ENCODE results near the gene C10orf105.

Gene C10orf105

DNA sequence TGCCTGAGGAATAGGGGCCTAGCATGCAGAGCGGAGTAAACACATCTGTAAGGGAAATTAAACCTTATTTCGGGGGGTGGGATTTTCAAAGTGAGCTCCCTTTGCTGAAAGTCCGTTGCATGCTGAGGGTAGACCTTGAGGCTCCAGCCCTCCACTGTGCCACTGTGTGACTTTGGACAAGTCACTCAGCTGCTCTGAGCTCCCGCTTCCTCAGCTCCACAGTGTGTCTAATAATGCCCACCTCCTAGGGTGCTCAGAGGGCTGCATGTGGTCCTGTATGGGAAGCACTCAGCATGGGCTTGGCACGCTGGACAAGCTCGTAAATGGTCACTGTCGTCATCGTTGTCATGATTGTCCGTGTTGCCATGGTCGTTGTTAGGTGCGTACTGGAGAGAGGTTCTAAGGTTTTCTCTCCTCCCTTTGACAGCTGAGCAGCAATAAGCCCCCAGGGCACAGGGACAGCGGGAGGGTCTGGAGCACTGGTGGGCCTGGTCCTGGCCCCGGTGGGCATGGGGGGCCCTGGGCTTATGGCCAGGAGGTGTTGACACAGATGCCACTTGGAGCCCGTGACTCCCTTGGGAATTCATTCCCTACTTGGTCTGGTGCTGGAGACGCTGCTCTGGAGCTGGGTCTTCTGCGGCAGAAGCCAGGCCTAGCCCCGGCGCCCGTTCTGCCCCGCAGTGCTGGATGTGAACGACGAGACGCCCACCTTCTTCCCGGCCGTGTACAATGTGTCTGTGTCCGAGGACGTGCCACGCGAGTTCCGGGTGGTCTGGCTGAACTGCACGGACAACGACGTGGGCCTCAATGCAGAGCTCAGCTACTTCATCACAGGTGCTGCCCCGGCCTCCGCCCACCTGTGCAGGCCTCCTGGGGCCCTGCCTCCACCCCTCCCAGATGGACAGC, 13.1 kb downstream of the C10orf105 start:
- no peak for TF ChIP-seq CTCF (IDR thresholded peaks at IDR 0.05; ENCODE audit: low read length, missing control alignments)
- no peak overlapping the region for H3K4me3 ChIP-seq (replicated peaks; ENCODE audit: low read depth, low read length)
- DNase-seq (ENCODE audit: low read depth), result no peak

- DNase-seq (ENCODE audit: low read depth), result no peak
- TF ChIP-seq CTCF (IDR thresholded peaks at IDR 0.05; ENCODE audit: low read length, missing control alignments), result no peak
Measured at GRCh38 chr10:71705582-71705981, 14.0 kb downstream of the C10orf105 start.

DNA sequence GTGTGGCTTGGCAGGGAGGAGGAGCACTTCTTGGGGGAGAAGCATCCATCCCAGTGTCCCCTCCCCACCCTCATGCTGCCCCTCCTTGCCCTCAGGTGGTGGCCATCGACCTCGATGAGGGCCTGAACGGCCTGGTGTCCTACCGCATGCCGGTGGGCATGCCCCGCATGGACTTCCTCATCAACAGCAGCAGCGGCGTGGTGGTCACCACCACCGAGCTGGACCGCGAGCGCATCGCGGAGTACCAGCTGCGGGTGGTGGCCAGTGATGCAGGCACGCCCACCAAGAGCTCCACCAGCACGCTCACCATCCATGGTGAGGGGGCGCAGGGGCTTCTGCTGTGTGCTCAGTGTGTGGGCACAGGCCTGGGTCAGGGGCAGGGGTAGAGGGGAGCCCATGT, 14.8 kb downstream of the C10orf105 start:
- H3K4me3 ChIP-seq (replicated peaks; ENCODE audit: low read depth, low read length), result no peak overlapping the region
- TF ChIP-seq CTCF (IDR thresholded peaks at IDR 0.05; ENCODE audit: low read length, missing control alignments), result no peak
- no peak for DNase-seq (ENCODE audit: low read depth)

More at GRCh38 chr10:71705582-71705981, 14.0 kb downstream of the C10orf105 start:
- no peak overlapping the region for H3K4me3 ChIP-seq (replicated peaks; ENCODE audit: low read depth, low read length)

GRCh38 chr10:71703577-71703976, 16.0 kb downstream of the C10orf105 start:
- no peak overlapping the region for H3K4me3 ChIP-seq (replicated peaks; ENCODE audit: low read depth, low read length)
- no peak for TF ChIP-seq CTCF (IDR thresholded peaks at IDR 0.05; ENCODE audit: low read length, missing control alignments)
- no peak for DNase-seq (ENCODE audit: low read depth)

DNA sequence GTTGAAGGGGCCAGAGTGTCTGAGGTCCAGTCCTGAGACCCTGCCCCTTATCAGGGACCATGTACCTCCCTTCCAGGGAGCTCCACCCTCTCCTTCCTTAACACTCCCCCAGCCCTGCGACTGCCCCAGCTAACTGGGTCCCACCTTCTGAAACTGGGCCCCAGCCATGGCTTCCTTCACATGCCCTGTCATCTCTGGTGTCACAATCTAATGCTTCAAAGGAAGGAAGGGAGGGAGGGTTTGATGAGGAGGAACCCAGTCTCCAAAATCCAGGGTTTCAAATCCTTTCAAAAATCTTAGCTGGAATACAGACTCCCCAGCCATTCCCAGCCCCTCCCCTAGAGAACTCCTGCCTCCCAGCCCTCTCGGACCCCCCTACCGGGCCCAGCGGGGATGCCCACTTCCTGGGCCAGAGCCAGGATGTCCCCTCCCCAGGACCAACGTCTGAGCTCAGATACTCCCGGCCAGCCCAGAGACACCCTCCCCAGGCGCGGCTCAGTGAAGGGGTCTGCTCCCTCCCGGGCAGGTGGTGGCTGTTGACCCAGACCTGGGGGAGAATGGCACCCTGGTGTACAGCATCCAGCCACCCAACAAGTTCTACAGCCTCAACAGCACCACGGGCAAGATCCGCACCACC, 18.0 kb downstream of the C10orf105 start:
- DNase-seq (ENCODE audit: low read depth), result no peak
- TF ChIP-seq CTCF (IDR thresholded peaks at IDR 0.05; ENCODE audit: low read length, missing control alignments), result no peak
- H3K4me3 ChIP-seq (replicated peaks; ENCODE audit: low read depth, low read length), result no peak overlapping the region

GRCh38 chr10:71700731-71701368, 18.7 kb downstream of the C10orf105 start:
- H3K4me3 ChIP-seq (replicated peaks; ENCODE audit: low read depth, low read length), result no peak overlapping the region
- no peak for TF ChIP-seq CTCF (IDR thresholded peaks at IDR 0.05; ENCODE audit: low read length, missing control alignments)
- DNase-seq (ENCODE audit: low read depth), result no peak

Data from fibroblast of pulmonary artery (primary cell).